Measurements from ENCODE around the gene MCEMP1.

GRCh38 chr19:7646426-7646700 lies 30.5 kb upstream of the MCEMP1 start:
- TF ChIP-seq REST (IDR thresholded peaks at IDR 0.05; ENCODE audit: insufficient read depth in 1 of 2, low read depth in 2 of 2, low read length in 2 of 2) (no peak), POLR2AphosphoS5 (IDR thresholded peaks at IDR 0.05; ENCODE audit: low read depth, low read length) (no peak), TAF1 (IDR thresholded peaks at IDR 0.05; ENCODE audit: borderline replicate concordance, insufficient read depth, low read length) (no peak), SIN3A (IDR thresholded peaks at IDR 0.05; ENCODE audit: borderline replicate concordance, insufficient read depth, low read length) (no peak), FOXP2 (optimal IDR thresholded peaks at IDR 0.05; ENCODE audit: borderline replicate concordance, extremely low read depth, extremely low read length, insufficient read depth) (no peak)

All from PFSK-1 (cell line).